Endothelial cell of umbilical vein (primary cell): ENCODE data around the gene PRKG1. TPM values are rescaled to one million over a fixed set of nuclear protein-coding genes. Genes with fewer than 3 reads are reported as not detected.

ENCODE experiments used
- BruUV-seq: library from RNA; stranded (reverse); fragments of 400-500 nt; replicated peaks from 2 replicates; lab custom pipeline; 2021; lab: Mats Ljungman, UMichigan
- CTCF ChIA-PET: fragments of 300-600, 350-600 bp; sonication (Branson Sonifier 250); formaldehyde crosslinking; loops from one replicate; lab custom pipeline; 2021; ENCODE audit warnings: antibody characterized with exemption, inconsistent platforms; lab: Charles Lee
- POLR2A ChIA-PET: fragments of 300-600, 350-600 bp; sonication (Branson Sonifier 250); formaldehyde crosslinking; loops from one replicate; lab custom pipeline; 2021; ENCODE audit warnings: antibody characterized with exemption, inconsistent platforms; lab: Charles Lee
- DNase-seq: peaks from one replicate; pipeline ENCODE4 v3.0.0-alpha.2; 2011; ENCODE audit warnings: low read depth, low spot score
- FAIRE-seq: peaks from 2 replicates; lab custom pipeline; 2011; peaks lifted over from hg19 to GRCh38; lab: Jason Lieb, UNC
- H2AFZ ChIP-seq: 2 replicates; pipeline ENCODE4 v1.6.0; 2012; ENCODE audit warnings: low read depth, low read length, control low read depth, inconsistent platforms
- H3K27ac ChIP-seq: 2 replicates; pipeline ENCODE4 v1.5.1; 2011; ENCODE audit warnings: low read depth, mild to moderate bottlenecking, control low read depth, low read length, moderate library complexity; ENCODE audit not compliant: insufficient read depth
- H3K27me3 ChIP-seq, 2 experiments: 2 replicates each; pipeline versions ENCODE4 v1.6.0 to v1.6.1; 2011; ENCODE audit warnings: low read length in 2 of 2, mixed read lengths in 1 of 2; ENCODE audit not compliant: control insufficient read depth in 2 of 2, insufficient read depth in 2 of 2
- H3K36me3 ChIP-seq, 2 experiments: 2 replicates in 1 of 2; 3 replicates in 1 of 2; pipeline ENCODE4 v1.5.1; 2011; ENCODE audit warnings: low read length in 2 of 2, mild to moderate bottlenecking in 1 of 2, moderate library complexity in 1 of 2; ENCODE audit not compliant: control insufficient read depth in 2 of 2, insufficient read depth in 2 of 2; ENCODE audit errors: extremely low read depth in 1 of 2
- H3K4me1 ChIP-seq: 3 replicates; pipeline ENCODE4 v1.5.1; 2011; ENCODE audit warnings: mild to moderate bottlenecking, low read length; ENCODE audit not compliant: control insufficient read depth, insufficient read depth; ENCODE audit errors: extremely low read depth
- H3K4me2 ChIP-seq: 2 replicates; pipeline ENCODE4 v1.6.1; 2011; ENCODE audit warnings: low read length, control low read depth, mixed read lengths; ENCODE audit not compliant: insufficient read depth
- H3K4me3 ChIP-seq, 3 experiments: fragments of 200-600 bp in 1 of 3; sonication (generic), shearing (Covaris generic) in 1 of 3; replicated peaks in 1 of 3; 2 replicates each; pipeline ENCODE4 v1.5.1; 2011 to 2016; ENCODE audit warnings: control low read depth in 3 of 3, low read length in 3 of 3, mild to moderate bottlenecking in 2 of 3, inconsistent platforms in 1 of 3, low read depth in 1 of 3, moderate library complexity in 1 of 3; ENCODE audit not compliant: insufficient read depth in 1 of 3
- H3K79me2 ChIP-seq: 2 replicates; pipeline ENCODE4 v1.6.0; 2012; ENCODE audit warnings: low read length, inconsistent platforms; ENCODE audit not compliant: control insufficient read depth, insufficient read depth
- H3K9ac ChIP-seq: replicated peaks from 2 replicates; pipeline ENCODE3; 2011; ENCODE audit warnings: low read length, control low read depth; ENCODE audit not compliant: insufficient read depth; ENCODE audit errors: extremely low read depth
- H3K9me1 ChIP-seq: replicated peaks from 3 replicates; pipeline ENCODE4 v1.6.0; 2011; ENCODE audit warnings: mild to moderate bottlenecking, low read length; ENCODE audit not compliant: control insufficient read depth, insufficient read depth; ENCODE audit errors: extremely low read depth
- H3K9me3 ChIP-seq: replicated peaks from 2 replicates; pipeline ENCODE4 v1.5.1; 2012; ENCODE audit warnings: low read length, inconsistent platforms; ENCODE audit not compliant: control insufficient read depth, insufficient read depth
- H4K20me1 ChIP-seq: replicated peaks from 2 replicates; pipeline ENCODE3; 2011; ENCODE audit warnings: mild to moderate bottlenecking, low read length; ENCODE audit not compliant: control insufficient read depth, insufficient read depth; ENCODE audit errors: extremely low read depth
- EZH2 ChIP-seq: IDR thresholded peaks from 2 replicates; pipeline ENCODE4 v1.6.1; 2012; ENCODE audit warnings: borderline replicate concordance, low read depth, mild to moderate bottlenecking, moderate library complexity, low read length, inconsistent platforms; ENCODE audit not compliant: severe bottlenecking
- FOS ChIP-seq: IDR thresholded peaks from 2 replicates; pipeline ENCODE4 v1.6.1; 2011; ENCODE audit warnings: mild to moderate bottlenecking, low read length, moderate library complexity, borderline replicate concordance; ENCODE audit not compliant: insufficient read depth
- GATA2 ChIP-seq: IDR thresholded peaks from 2 replicates; pipeline ENCODE4 v1.7.0; 2011; ENCODE audit warnings: low read depth, mild to moderate bottlenecking, moderate library complexity, mixed read lengths, low read length; ENCODE audit not compliant: insufficient read length, insufficient read depth
- MYC ChIP-seq: IDR thresholded peaks from one replicate; pipeline ENCODE4 v1.6.1; 2011; ENCODE audit warnings: mild to moderate bottlenecking, low read depth, low read length
- POLR2A ChIP-seq: IDR thresholded peaks from 2 replicates; pipeline ENCODE4 v1.6.1; 2012; ENCODE audit warnings: low read depth, mild to moderate bottlenecking, control low read depth, low read length
- dilution Hi-C: fragments of 300-500 bp; cut with MboI; formaldehyde crosslinking; loops from one replicate; pipeline ENCODE4 v1.15.0; 2019; ENCODE audit warnings: low sequenced_read_pairs; ENCODE audit not compliant: extremely low pct_ligation_motif_present
- intact Hi-C: fragments of 100-400 bp; cut with micrococcal nuclease; formaldehyde crosslinking; loops from one replicate; pipeline ENCODE4 v1.10.0; 2022
- polyA plus RNA-seq, 4 experiments: library from polyadenylated mRNA; depleted of rRNA in 3 of 4; stranded (reverse) in 3 of 4; unstranded in 1 of 4; fragments of >200 nt; gene quantifications; 2 replicates each; pipeline versions ENCODE4 v1.2.1 to v1.2.3, GENCODE V29; 2011 to 2012; ENCODE audit warnings: missing spikeins in 1 of 4
- total RNA-seq: library from RNA; stranded (reverse); gene quantifications from 2 replicates; pipeline ENCODE4 v1.2.3, GENCODE V29; 2021
- TF ChIP-seq, protein P1 (sequence below), 2 donors: IDR thresholded peaks; 1 replicate in 1 of 2; 2 replicates in 1 of 2; pipeline ENCODE4 v1.5.1; 2011; ENCODE audit warnings: low read length in 2 of 2, mild to moderate bottlenecking in 2 of 2, moderate library complexity in 2 of 2, control low read depth in 1 of 2, inconsistent platforms in 1 of 2, low read depth in 1 of 2; ENCODE audit not compliant: insufficient read depth in 1 of 2; ENCODE audit errors: extremely low read depth in 1 of 2

The PRKG1 gene
- total and polyA plus RNA-seq, 2 donors (not counting 3 experiments of a cell fraction or from before 2014, with no cell fraction given): 0.01 to 0.18 TPM

- dilution Hi-C loops: no loop called here
- Histone ChIP-seq H3K36me3 (peaks cover 0 to 2% of the 10 kb centered on the region in 2 experiments), H3K79me2 (peaks cover 29% of the 10 kb centered on the region), H3K4me2 (no peak overlapping the region), H4K20me1 (no peaks in the 10 kb centered on the region), H2AFZ (no peak overlapping the region), H3K4me1 (peaks cover 24% of the 10 kb centered on the region), H3K9me1 (no peaks in the 10 kb centered on the region), H3K27ac (no peak overlapping the region), H3K9me3 (no peaks in the 10 kb centered on the region), H3K9ac (no peak overlapping the region), H3K27me3 (no peaks in the 10 kb centered on the region), H3K4me3 (no peak overlapping the region)
- intact Hi-C loops: loop anchor here (10.0 kb wide), 1 partner anchor 631 kb away; no protein-coding TSS in a partner anchor
- ChIA-PET POLR2A (no interaction called here), CTCF (no interaction called here)
- FAIRE-seq (no peak), DNase-seq (no peak)
- no TSS peak for BruUV-seq
- TF ChIP-seq, protein P1, sequence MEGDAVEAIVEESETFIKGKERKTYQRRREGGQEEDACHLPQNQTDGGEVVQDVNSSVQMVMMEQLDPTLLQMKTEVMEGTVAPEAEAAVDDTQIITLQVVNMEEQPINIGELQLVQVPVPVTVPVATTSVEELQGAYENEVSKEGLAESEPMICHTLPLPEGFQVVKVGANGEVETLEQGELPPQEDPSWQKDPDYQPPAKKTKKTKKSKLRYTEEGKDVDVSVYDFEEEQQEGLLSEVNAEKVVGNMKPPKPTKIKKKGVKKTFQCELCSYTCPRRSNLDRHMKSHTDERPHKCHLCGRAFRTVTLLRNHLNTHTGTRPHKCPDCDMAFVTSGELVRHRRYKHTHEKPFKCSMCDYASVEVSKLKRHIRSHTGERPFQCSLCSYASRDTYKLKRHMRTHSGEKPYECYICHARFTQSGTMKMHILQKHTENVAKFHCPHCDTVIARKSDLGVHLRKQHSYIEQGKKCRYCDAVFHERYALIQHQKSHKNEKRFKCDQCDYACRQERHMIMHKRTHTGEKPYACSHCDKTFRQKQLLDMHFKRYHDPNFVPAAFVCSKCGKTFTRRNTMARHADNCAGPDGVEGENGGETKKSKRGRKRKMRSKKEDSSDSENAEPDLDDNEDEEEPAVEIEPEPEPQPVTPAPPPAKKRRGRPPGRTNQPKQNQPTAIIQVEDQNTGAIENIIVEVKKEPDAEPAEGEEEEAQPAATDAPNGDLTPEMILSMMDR (IDR thresholded peaks at IDR 0.05; ENCODE audit: extremely low read depth in 1 of 2, insufficient read depth in 1 of 2, low read depth in 1 of 2, low read length in 2 of 2): no peak
- TF ChIP-seq GATA2 (no peak), FOS (no peak), MYC (no peak), POLR2A (no peak), EZH2 (no peak)
Observed at GRCh38 chr10:51696251-51696650, 622.0 kb downstream of the PRKG1 start.
